AG10803 (cell line): ENCODE data around the gene RAP2B.
"Not testable (repeated sequence)": the region's sequence is repeated elsewhere in the genome, so short reads cannot be mapped to it uniquely, and the experiment has no call there.

Experiments used
- DNase-seq: peaks from one replicate; pipeline ENCODE4 v3.0.0; 2010; ENCODE audit warnings: low read depth
- H3K4me3 ChIP-seq: 2 replicates; pipeline ENCODE4 v1.5.1; 2011; ENCODE audit warnings: mild to moderate bottlenecking, low read length, control low read depth
- TF ChIP-seq, protein P1 (sequence below): conservative IDR thresholded peaks from 2 replicates; pipeline ENCODE4 v1.5.1; 2011; ENCODE audit warnings: mild to moderate bottlenecking, low read length, control low read depth, inconsistent platforms

Gene RAP2B

DNA sequence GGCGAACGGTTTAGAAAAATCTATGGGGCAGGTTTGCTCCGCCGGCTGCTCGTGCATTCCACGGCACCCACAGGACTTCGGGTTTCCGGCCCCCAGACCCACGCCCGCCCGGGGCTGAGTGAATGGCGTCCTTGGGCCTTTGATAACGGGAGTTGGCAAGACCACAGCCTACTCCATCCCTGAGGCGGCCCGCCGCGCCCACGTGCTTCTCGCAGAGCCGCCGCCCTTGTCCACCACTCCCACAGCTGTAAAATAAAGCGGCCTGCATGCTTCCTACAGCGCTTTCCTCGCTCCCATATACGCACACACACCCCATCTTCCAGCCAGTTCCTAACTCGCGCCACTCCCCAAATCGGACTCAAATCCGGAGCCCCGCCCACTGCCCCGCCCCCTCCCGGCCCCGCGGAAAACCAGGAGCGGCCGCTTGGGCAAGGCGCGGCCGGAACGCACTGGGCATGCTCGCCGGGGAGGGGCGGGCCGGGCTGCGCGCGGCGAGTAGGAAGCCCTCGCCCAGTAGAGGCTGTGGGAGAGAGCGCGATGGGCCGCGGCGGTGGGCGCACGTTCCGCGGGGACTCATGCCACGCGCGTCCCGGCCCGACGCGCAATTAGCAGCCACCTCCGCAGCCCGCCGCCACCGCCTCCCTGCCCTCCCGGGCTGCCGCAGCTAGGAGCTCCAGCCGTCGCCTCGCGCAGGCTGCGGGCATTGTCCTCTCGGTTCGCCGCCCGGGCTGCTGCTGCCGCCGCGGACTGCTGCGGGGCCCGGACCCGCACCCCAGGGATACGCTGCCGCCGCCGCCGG is at the start of gene RAP2B:
RAP2B (plus strand) TSS at position 513 of the 799 bp plus-strand sequence. CDS start 468 bp downstream, outside the sequence.
- TF ChIP-seq, protein P1, sequence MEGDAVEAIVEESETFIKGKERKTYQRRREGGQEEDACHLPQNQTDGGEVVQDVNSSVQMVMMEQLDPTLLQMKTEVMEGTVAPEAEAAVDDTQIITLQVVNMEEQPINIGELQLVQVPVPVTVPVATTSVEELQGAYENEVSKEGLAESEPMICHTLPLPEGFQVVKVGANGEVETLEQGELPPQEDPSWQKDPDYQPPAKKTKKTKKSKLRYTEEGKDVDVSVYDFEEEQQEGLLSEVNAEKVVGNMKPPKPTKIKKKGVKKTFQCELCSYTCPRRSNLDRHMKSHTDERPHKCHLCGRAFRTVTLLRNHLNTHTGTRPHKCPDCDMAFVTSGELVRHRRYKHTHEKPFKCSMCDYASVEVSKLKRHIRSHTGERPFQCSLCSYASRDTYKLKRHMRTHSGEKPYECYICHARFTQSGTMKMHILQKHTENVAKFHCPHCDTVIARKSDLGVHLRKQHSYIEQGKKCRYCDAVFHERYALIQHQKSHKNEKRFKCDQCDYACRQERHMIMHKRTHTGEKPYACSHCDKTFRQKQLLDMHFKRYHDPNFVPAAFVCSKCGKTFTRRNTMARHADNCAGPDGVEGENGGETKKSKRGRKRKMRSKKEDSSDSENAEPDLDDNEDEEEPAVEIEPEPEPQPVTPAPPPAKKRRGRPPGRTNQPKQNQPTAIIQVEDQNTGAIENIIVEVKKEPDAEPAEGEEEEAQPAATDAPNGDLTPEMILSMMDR, result no peak
- peak; percentile 95 for DNase-seq
- peak within 1 kb of the TSS; percentile 96 for H3K4me3 ChIP-seq

DNA sequence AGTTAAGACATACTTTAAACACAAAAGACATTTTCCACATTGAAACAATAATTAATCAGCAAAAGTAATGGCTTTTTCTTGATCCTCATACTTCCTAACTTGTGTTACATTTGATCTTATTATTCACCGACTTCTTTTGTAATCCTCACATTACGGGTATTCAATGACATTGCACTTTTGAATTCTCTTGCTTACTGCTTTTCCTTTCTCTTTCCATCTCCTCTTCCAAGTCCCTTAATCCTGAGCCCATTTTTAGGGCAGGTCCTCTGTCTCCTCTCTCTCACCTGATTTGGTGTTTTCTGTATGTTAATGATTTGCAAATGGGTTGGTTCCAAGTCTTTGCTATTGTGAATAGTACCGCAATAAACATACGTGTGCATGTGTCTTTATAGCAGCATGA is 48.5 kb upstream of the RAP2B start:
- no peak overlapping the region for H3K4me3 ChIP-seq
- TF ChIP-seq, protein P1, result no peak
- DNase-seq, result no peak

DNA sequence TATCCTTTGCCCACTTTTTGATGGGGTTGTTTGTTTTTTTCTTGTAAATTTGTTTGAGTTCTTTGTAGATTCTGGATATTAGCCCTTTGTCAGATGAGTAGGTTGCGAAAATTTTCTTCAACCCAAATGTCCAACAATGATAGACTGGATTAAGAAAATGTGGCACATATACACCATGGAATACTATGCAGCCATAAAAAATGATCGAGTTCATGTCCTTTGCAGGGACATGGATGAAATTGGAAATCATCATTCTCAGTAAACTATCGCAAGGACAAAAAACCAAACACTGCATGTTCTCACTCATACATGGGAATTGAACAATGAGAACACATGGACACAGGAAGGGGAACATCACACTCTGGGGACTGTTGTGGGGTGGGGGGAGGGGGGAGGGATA is 47.8 kb upstream of the RAP2B start:
- not testable (repeated sequence) for DNase-seq, H3K4me3 ChIP-seq

DNA sequence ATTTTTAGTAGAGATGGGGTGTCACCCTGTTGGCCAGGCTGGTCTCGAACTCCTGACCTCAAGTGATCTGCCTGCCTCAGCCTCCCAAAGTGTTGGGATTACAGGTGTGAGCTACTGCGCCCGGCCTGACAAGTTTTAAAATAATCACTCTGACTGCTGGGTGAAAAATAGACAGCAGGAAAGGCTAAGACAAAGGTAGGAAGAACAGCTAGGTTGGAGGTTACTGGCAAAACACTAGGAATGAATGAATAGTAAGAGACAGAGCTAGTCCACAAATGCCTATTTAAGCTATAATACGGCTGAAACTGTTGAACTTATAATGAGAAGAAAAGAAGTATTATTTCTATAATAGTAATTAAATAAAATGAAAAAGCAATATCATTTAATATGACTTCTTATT is 46.7 kb upstream of the RAP2B start:
- no peak overlapping the region for H3K4me3 ChIP-seq
- DNase-seq, result no peak
- TF ChIP-seq, protein P1, result no peak

DNA sequence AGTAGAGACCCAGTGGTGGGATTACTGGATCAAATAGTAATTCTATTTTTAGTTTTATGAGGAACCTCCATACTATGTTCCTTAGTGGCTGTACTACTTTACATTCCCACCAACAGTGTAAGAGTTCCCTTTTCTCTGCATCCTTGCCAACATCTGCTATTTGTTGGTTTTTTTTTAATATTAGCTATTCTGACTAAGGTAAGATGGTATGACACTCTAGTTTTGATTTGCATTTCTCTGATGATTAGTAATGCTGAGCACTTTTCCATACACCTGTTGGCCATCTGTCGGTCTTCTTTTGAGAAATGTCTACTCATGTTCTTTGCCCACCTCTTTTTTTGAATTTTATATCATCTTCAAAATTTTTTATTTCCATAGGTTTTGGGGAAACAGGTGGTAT is 34.2 kb upstream of the RAP2B start:
- no peak overlapping the region for H3K4me3 ChIP-seq
- peak; percentile 30 for DNase-seq
- TF ChIP-seq, protein P1, result no peak

DNA sequence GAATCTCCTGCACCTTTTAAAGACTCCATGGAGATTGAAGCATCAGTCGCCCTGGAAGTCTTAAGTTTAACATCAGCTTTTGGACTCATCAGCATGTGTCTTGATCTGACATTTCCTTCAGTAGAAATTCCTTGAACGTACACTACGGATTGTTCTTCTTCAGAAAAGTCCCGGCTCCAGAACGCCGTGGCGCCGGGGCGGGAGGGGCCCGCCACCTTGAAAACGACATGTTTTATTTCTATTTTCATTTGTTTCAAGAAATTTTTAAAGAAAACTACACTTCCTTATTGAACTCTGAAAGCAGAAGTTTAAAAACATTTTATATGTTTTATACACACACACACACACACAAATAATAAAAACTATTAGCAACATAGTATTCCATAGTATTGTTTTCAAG is 32.6 kb upstream of the RAP2B start:
- no peak overlapping the region for H3K4me3 ChIP-seq
- no peak for DNase-seq
- TF ChIP-seq, protein P1, result no peak

DNA sequence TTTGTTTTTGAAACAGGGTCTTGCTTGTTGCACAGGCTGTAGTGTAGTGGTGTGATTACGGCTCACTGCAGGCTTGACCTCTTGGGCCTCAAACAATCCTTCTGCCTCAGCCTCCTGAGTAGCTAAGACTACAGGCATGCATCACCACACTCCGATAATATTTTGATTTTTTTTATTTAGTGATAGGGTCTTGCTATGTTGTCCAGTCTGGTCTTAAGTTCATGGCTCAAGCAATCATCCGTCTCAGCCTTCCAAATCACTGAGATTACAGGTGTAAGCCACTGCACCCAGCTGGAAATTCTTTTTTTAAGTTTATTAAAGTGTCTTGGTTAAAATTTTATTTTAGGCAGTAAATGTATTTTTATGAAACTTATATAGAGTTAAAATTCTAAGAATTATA is 32.2 kb upstream of the RAP2B start:
- TF ChIP-seq, protein P1, result no peak
- H3K4me3 ChIP-seq, result no peak overlapping the region
- DNase-seq, result no peak
